ENCODE measurements around the gene COLEC11.
"Not testable (repeated sequence)": the region's sequence is repeated elsewhere in the genome, so short reads cannot be mapped to it uniquely, and the experiment has no call there.

Gene COLEC11

GRCh38 chr2:3594493-3595281 is at the start of gene COLEC11:
Gene COLEC11, plus strand, starts transcription at chr2:3595112. Its CDS starts 9,229 bp downstream, at chr2:3604341.
- DNase-seq, result no peak

GRCh38 chr2:3545788-3546478 is 49.0 kb upstream of the COLEC11 start:
- no peak for DNase-seq

DNA sequence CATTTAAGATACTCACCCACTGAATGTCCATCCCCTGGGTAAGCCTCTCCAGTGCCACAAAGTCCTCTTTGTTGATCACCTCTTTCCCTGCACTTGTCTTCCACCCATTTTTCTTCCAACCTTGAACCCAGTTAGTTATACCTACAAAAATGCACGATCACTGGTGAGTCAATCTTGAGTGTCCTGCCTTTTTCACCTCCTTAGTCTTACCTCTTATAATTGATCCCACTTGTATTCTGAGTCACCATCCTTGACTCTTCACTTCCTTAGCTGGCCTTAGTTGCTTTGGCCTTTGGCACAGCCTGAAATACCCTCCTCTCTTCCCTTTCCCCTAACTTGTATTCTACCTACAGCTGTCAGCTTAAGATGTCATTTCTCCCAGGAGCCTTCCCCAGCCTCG is 47.0 kb upstream of the COLEC11 start:
- DNase-seq, result no peak

- DNase-seq, result no peak
Observed at GRCh38 chr2:3553946-3554345, 41.0 kb upstream of the COLEC11 start.

- DNase-seq, result no peak
Observed at GRCh38 chr2:3557639-3558204, 37.2 kb upstream of the COLEC11 start.

GRCh38 chr2:3558205-3559014 is 36.5 kb upstream of the COLEC11 start, which contains the start of gene RNASEH1:
Gene RNASEH1, minus strand, starts transcription at chr2:3558333. Its CDS starts 73 bp downstream, at chr2:3558260.
- peak; percentile 95 for DNase-seq

- no peak for DNase-seq
Observed at GRCh38 chr2:3563521-3563976, 31.4 kb upstream of the COLEC11 start.

GRCh38 chr2:3565117-3565516 is 29.8 kb upstream of the COLEC11 start:
- DNase-seq, result no peak

DNA sequence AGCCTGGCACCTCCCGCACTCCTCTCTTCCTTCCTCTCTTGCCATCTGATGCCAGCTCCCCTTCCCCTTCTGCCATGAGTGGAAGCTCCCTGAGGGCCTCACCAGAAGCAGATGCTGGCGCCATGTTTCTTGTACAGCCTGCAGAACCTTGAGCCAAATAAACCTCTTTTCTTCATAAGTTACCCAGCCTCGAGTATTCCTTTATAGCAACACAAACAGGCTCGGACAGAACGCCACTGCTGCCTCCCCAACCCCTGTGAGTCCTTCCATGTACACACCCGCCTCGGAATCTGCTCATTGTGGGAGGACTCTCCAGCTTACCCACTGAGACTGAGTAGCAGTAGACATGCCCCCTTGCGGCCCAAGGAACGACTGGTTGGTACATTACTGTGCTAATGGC is 28.1 kb upstream of the COLEC11 start:
- DNase-seq, result no peak

DNA sequence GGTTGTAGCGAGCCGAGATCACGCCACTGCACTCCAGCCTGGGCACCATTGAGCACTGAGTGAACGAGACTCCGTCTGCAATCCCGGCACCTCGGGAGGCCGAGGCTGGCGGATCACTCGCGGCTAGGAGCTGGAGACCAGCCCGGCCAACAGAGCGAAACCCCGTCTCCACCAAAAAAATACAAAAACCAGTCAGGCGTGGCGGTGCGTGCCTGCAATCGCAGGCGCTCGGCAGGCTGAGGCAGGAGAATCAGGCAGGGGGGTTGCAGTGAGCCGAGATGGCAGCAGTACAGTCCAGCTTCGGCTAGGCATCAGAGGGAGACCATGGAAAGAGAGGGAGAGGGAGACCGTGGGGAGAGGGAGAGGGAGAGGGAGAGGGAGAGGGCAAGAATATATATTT is 25.3 kb upstream of the COLEC11 start:
- not testable (repeated sequence) for DNase-seq

DNA sequence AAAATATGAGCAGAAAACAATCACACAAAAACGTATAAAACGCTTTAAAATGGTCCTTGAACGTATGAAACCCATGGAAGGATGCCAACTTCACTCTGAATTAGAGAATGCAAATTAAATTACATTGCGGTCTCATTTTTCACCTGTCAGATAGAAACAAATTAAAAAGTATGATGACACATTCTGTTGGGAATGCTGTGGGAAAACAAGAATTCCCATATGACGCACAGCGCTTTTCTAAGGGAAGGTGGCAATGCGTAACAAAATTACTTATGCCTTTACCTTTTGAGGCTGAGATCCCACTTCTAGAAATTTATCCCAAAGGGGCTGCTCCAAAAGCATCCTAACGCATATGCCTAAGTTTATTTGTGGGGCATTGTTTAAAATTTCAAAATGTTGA is 23.6 kb upstream of the COLEC11 start:
- no peak for DNase-seq

GRCh38 chr2:3572620-3573019 is 22.3 kb upstream of the COLEC11 start:
- no peak for DNase-seq

DNA sequence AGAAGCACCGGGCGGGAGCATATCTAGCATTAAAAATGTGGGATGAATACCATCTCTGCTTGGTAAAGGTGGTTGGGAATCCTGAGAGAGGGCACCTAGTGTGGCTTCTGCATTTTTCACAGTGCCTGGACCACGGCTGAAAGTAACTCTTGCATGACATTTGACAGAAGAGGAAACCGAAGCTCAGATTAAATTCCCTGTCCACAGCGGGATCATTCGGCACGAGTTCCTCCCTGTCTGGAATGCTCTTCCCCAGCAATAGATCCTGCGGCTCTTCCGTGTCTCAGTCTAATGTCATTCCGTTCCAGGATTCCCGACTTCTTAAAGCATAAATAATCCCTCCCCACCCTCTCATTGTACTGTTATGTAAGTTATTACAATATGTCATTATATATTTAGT is 20.8 kb upstream of the COLEC11 start:
- no peak for DNase-seq

GRCh38 chr2:3575534-3576262 is 19.2 kb upstream of the COLEC11 start:
- DNase-seq, result no peak

DNA sequence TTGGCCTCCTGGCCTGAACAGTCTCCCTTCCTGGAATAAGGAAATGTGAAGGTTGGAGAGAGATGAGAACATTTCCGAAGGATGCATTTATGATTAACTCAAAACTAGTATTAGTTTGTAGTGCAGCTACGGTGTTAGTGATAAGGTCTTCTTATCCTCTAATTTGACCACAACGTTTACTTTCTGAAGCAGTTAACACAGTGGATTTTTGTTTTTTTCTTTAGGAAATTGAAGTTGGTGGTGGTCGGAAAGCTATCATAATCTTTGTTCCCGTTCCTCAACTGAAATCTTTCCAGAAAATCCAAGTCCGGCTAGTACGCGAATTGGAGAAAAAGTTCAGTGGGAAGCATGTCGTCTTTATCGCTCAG is 18.7 kb upstream of the COLEC11 start:
- not testable (repeated sequence) for DNase-seq

DNA sequence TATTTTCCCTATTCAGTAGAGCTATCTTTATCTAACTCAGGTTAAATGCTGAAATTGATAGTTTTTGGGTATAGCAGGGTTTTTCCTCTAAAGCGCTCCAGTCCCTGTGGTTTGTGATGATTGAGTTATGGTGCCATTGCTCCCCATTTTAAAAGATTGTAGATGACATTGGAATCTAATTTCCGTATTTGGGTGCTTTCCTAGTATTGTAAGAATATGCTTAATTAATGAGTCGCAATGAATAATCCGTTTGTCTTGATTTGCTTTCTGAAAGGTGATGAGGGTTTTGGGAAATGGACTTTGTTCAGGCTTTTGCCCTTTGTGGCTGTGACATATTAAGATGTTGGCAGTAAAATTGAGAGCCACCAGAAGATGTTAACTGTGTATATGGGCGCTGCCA is 15.9 kb upstream of the COLEC11 start:
- DNase-seq, result no peak

DNA sequence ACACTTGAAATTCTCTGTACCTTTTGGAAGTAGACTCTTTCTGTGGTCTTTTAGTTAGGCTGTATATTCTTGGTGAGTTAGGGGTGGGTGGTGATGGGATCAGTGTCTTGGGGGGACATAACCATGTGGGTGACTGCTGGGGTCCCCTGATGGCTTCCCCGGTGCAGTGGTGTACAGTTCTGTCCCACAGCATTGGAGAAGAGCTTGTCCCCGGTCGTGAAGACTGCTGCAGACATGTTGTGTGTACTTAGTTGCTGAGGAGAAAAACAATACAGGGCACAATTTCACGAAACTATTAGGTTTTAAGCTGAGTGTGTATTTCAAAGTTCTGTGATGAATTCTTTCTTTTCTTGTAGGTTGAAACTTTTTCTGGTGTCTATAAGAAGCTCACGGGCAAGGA is 14.5 kb upstream of the COLEC11 start:
- no peak for DNase-seq

GRCh38 chr2:3581367-3582262 is 13.3 kb upstream of the COLEC11 start:
- DNase-seq, result no peak

DNA sequence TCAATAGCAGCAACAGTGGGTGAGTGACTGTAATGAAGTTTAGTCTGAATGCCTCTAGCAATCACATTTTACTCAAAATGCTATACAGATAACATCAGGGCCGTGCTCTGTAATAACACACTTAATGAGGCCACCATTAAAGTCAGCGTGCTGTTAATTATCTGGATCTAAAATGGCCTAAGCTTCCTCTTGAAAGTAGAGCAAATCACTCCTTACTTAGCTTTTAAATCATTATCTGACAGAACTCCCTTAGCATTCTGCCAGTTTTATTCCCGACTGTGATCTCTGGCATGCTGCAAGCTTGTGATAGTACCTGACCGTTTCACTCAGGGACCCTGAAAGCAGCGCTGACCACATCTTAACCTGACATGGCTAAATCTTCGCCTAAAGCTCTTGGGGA is 10.8 kb upstream of the COLEC11 start:
- no peak for DNase-seq

GRCh38 chr2:3584608-3585260 is 10.2 kb upstream of the COLEC11 start:
- no peak for DNase-seq
